Breast epithelium (tissue), 4 donors: ENCODE results near the gene PHACTR3. TPM values are rescaled to one million over a fixed set of nuclear protein-coding genes. Genes with fewer than 3 reads are reported as not detected.

Experiments
- DNase-seq, 2 donors: peaks; one replicate each; pipeline ENCODE4 v3.0.0-alpha.2; 2019; ENCODE audit warnings: low spot score in 2 of 2
- H3K27ac ChIP-seq, 2 donors: fragments of 200-600 bp; sonication (generic) in 1 of 2; one replicate each; pipeline ENCODE4 v1.5.1; 2016 to 2019; ENCODE audit warnings: mild to moderate bottlenecking in 1 of 2
- H3K27me3 ChIP-seq, 2 donors: fragments of 200-600 bp; sonication (generic) in 1 of 2; one replicate each; pipeline versions ENCODE4 v1.5.1 to v1.6.0; 2017 to 2019; ENCODE audit warnings: control low read depth in 1 of 2, mild to moderate bottlenecking in 1 of 2
- H3K36me3 ChIP-seq: fragments of 200-600 bp; one replicate; pipeline ENCODE4 v1.5.1; 2019
- H3K4me1 ChIP-seq, 2 donors: fragments of 200-600 bp; sonication (generic); one replicate each; pipeline ENCODE4 v1.5.1; 2016 to 2019; ENCODE audit warnings: control low read depth in 1 of 2
- H3K4me3 ChIP-seq, 3 donors: fragments of 200-600 bp; sonication (generic); 1 replicate in 2 of 3; 2 replicates in 1 of 3; pipeline ENCODE4 v1.5.1; 2016 to 2019; ENCODE audit warnings: mild to moderate bottlenecking in 3 of 3, moderate library complexity in 2 of 3
- H3K9me3 ChIP-seq, 2 donors: fragments of 200-600 bp; sonication (generic) in 1 of 2; one replicate each; pipeline ENCODE4 v1.5.1; 2016 to 2019; ENCODE audit warnings: control low read depth in 1 of 2
- CTCF ChIP-seq, 3 donors: fragments of 450-650 bp; IDR thresholded peaks; one replicate each; pipeline ENCODE4 v1.5.1; 2016 to 2017; ENCODE audit warnings: antibody characterized with exemption in 3 of 3, mild to moderate bottlenecking in 3 of 3, moderate library complexity in 3 of 3
- POLR2A ChIP-seq: fragments of 450-650 bp; IDR thresholded peaks from one replicate; pipeline ENCODE4 v1.6.1; 2016; ENCODE audit warnings: antibody characterized with exemption, mild to moderate bottlenecking, moderate library complexity
- POLR2AphosphoS5 ChIP-seq, 3 donors: sonication (generic); formaldehyde crosslinking; IDR thresholded peaks; one replicate each; pipeline ENCODE4 v1.6.1; 2017; ENCODE audit warnings: antibody characterized with exemption in 3 of 3
- intact Hi-C: fragments of 100-400 bp; cut with DNase I; formaldehyde crosslinking; loops from one replicate; pipeline ENCODE4 v1.15.1; 2023; ENCODE audit warnings: low total_unique reads
- total RNA-seq, 3 donors: library from RNA; depleted of rRNA; stranded (reverse); fragments of >200 nt; gene quantifications; one replicate each; pipeline ENCODE4 v1.1.0, GENCODE V29; 2016

Gene PHACTR3
- total RNA-seq, 3 donors from 2014 or later = 0.16 to 0.33 (median 0.29) TPM

DNA sequence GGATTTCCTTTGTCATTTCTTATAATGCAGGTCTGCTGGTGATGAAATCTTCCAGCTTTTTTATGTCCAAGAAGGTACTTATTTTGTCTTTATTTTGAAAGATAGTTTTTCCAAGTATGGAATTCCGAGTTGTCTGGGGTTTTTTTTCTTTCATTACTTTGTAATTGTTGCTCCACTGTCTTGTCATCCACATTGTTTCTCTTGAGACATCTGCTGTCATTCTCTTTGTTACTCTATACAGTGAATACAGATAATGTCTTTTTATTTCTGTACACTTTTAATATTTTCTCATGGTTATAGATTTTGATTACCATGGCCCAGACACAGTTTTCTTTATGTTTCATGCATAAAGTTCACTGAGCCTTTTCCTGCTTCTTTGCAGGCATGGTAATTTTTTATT, 196.0 kb downstream of the PHACTR3 start:
- peaks cover 0 to 17% of the 10 kb centered on the region in 2 donors for H3K27me3 ChIP-seq
- H3K4me1 ChIP-seq = no peaks in the 10 kb centered on the region
- DNase-seq = no peak
- TF ChIP-seq CTCF (IDR thresholded peaks at IDR 0.05) (no peak), POLR2AphosphoS5 (IDR thresholded peaks at IDR 0.05) (no peak), POLR2A (no peak)
- peaks cover 4 to 33% of the 10 kb centered on the region in 2 donors for H3K9me3 ChIP-seq
- no peak overlapping the region for H3K27ac ChIP-seq
- intact Hi-C loops = no loop called here
- no peaks in the 10 kb centered on the region for H3K36me3 ChIP-seq
- no peak overlapping the region for H3K4me3 ChIP-seq

DNA sequence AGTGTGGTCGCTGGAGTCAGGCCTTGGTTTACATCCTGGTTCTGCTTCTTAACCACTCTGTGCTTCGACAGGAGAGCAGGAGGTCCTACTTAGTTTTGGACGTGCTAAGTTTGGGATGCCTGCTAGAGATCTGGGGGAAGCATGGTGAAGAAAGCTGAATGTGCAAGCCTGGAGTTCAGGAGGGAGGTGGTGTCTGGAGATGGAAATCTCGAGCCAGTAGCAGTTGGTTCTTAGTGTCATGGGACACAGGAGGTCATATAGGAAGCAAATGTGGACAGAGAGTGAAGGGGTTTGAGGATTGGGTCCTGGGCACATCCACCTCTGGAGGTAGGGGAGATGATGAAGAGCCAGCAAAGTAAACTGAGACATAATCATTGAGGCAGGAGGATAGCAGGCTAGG, 197.7 kb downstream of the PHACTR3 start:
- intact Hi-C loops = no loop called here
- Histone ChIP-seq H3K36me3 (no peaks in the 10 kb centered on the region), H3K4me3 (no peak overlapping the region), H3K27ac (no peak overlapping the region), H3K27me3 (peaks cover 0 to 17% of the 10 kb centered on the region in 2 donors), H3K9me3 (peaks cover 4 to 27% of the 10 kb centered on the region in 2 donors), H3K4me1 (no peaks in the 10 kb centered on the region)
- TF ChIP-seq POLR2A (no peak), POLR2AphosphoS5 (IDR thresholded peaks at IDR 0.05) (no peak), CTCF (IDR thresholded peaks at IDR 0.05) (no peak)
- no peak for DNase-seq

DNA sequence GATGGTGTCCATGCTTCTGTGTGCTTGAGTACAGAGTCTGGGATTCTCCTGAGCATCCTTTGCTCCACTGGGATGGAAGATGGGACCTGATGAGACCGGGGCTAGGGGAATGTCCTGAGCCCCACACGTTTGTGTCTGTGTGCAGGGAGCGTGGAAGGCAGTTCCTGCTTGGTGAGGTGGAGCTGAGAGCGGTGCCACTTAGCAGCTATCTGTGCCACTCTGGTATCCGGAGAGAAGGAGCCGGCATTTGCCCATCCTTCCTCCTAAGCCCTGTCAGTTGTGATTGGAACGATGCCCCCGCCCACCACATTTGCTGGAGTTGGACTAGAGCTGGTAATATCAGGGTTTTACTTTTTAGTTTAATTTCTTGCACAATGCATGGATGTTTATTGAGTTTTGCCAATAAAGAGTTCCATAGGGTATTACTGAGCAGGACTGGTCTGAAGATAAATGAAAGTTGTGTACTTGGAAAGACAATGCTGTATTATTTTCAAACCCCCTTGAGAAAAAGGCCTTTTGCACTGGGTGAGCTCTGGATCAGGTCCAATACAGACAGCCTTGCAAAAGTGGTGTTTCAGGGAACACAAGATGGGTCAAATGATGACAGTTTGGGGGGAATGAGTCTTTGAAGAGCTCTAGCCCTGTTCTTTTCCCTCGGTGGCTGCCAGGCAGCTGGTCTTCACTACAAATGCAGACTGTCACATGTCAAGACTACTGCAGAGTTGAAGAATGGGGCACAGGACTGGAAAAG, 198.3 kb downstream of the PHACTR3 start:
- Histone ChIP-seq H3K4me1 (no peaks in the 10 kb centered on the region), H3K9me3 (peaks cover 4 to 22% of the 10 kb centered on the region in 2 donors), H3K36me3 (no peaks in the 10 kb centered on the region), H3K4me3 (no peak overlapping the region), H3K27me3 (peaks cover 0 to 17% of the 10 kb centered on the region in 2 donors), H3K27ac (no peak overlapping the region)
- intact Hi-C loops = no loop called here
- TF ChIP-seq POLR2AphosphoS5 (IDR thresholded peaks at IDR 0.05) = no peak
- no peak for TF ChIP-seq POLR2A
- TF ChIP-seq CTCF (IDR thresholded peaks at IDR 0.05) = no peak
- peak in 1 of 2 donors; percentile 39 for DNase-seq

DNA sequence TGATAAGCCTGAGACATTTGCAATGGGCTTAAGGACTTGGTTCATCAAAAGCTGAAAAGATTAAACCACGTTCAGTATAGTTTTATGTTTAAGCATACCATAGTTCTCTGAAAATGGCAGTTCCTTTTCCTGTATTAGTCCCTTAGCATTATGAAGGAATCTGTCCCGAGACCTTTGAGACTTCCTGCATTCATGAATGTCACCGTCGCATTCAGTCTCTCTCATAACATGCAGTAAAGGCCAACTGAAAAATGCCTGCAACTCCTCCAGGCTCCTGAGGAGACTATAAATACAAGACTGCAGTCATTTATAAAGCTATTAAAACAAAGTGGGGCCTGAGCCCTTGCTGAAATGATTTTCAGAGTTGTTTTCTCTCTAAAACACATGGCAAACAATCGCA, 200.0 kb downstream of the PHACTR3 start:
- peaks cover 4 to 21% of the 10 kb centered on the region in 2 donors for H3K9me3 ChIP-seq
- intact Hi-C loops = no loop called here
- H3K36me3 ChIP-seq = no peaks in the 10 kb centered on the region
- no peaks in the 10 kb centered on the region for H3K4me1 ChIP-seq
- H3K27ac ChIP-seq = no peak overlapping the region
- peaks cover 0 to 25% of the 10 kb centered on the region in 2 donors for H3K27me3 ChIP-seq
- TF ChIP-seq POLR2AphosphoS5 (IDR thresholded peaks at IDR 0.05) (no peak), CTCF (IDR thresholded peaks at IDR 0.05) (no peak), POLR2A (no peak)
- DNase-seq = no peak
- H3K4me3 ChIP-seq = no peak overlapping the region

- peak in 1 of 2 donors; percentile 12 for DNase-seq
- intact Hi-C loops = no loop called here
- H3K9me3 ChIP-seq = peaks cover 4 to 15% of the 10 kb centered on the region in 2 donors
- TF ChIP-seq POLR2AphosphoS5 (IDR thresholded peaks at IDR 0.05) (no peak), CTCF (IDR thresholded peaks at IDR 0.05) (no peak), POLR2A (no peak)
- H3K4me3 ChIP-seq = no peak overlapping the region
- no peaks in the 10 kb centered on the region for H3K36me3 ChIP-seq
- peaks cover 0 to 25% of the 10 kb centered on the region in 2 donors for H3K27me3 ChIP-seq
- H3K27ac ChIP-seq = no peak overlapping the region
- no peaks in the 10 kb centered on the region for H3K4me1 ChIP-seq
Observed at GRCh38 chr20:59804871-59805665, 200.7 kb downstream of the PHACTR3 start.
